HepG2 (cell line): Measurements from ENCODE around the gene TICAM2.

Experiments used
- ARID2 ChIP-seq: sonication (generic); formaldehyde crosslinking; IDR thresholded peaks from 2 replicates; pipeline ENCODE4 v1.8.1; 2022; ENCODE audit warnings: mild to moderate bottlenecking, missing genetic modification reagents, borderline replicate concordance
- ARNTL ChIP-seq: sonication (generic); formaldehyde crosslinking; IDR thresholded peaks from 2 replicates; pipeline ENCODE4 v1.4.0; 2020; ENCODE audit warnings: mild to moderate bottlenecking, missing genetic modification reagents
- CTCF ChIP-seq: sonication (generic); formaldehyde crosslinking; IDR thresholded peaks from 2 replicates; pipeline ENCODE4 v1.5.0; 2020; ENCODE audit warnings: mild to moderate bottlenecking, missing genetic modification reagents, moderate library complexity
- PLRG1 ChIP-seq: fragments of 450-650 bp; conservative IDR thresholded peaks from 2 replicates; pipeline ENCODE4 v1.6.1; 2016
- RAD21 ChIP-seq: fragments of 450-650 bp; formaldehyde crosslinking; IDR thresholded peaks from 2 replicates; pipeline ENCODE4 v1.5.0; 2020; ENCODE audit warnings: mild to moderate bottlenecking
- REST ChIP-seq, 2 experiments: IDR thresholded peaks; 2 replicates each; pipeline ENCODE4 v1.6.1; 2011 to 2012; ENCODE audit warnings: low read length in 2 of 2, borderline replicate concordance in 1 of 2, low read depth in 1 of 2, mild to moderate bottlenecking in 1 of 2, moderate library complexity in 1 of 2
- RFX5 ChIP-seq: IDR thresholded peaks from 2 replicates; pipeline ENCODE4 v1.6.1; 2011; ENCODE audit warnings: low read depth, low read length, improper control_type of control experiment
- ZNF121 ChIP-seq: sonication (generic); formaldehyde crosslinking; IDR thresholded peaks from 2 replicates; pipeline ENCODE4 v1.5.0; 2020; ENCODE audit warnings: mild to moderate bottlenecking, missing genetic modification reagents
- ZNF160 ChIP-seq: sonication (generic); formaldehyde crosslinking; IDR thresholded peaks from 2 replicates; pipeline ENCODE4 v1.8.0; 2022; ENCODE audit warnings: mild to moderate bottlenecking, inconsistent platforms, missing genetic modification reagents
- ZNF639 ChIP-seq: conservative IDR thresholded peaks from 2 replicates; pipeline ENCODE4 v1.6.1; 2018; ENCODE audit warnings: missing genetic modification reagents

GRCh38 chr5:115541611-115542010 is 60.7 kb downstream of the TICAM2 start:
- TF ChIP-seq RFX5 (no peak), ZNF160 (no peak), ZNF639 (CRISPR knock-in tag) (no peak), CTCF (CRISPR knock-in tag) (no peak), PLRG1 (no peak), ARNTL (no peak), ARID2 (CRISPR knock-in tag) (no peak), ZNF121 (CRISPR knock-in tag) (no peak), RAD21 (CRISPR knock-in tag) (no peak), REST (IDR thresholded peaks at IDR 0.05; ENCODE audit: borderline replicate concordance in 1 of 2, low read depth in 1 of 2, low read length in 2 of 2) (no peak)
